HG03159 (cell line): Measurements from ENCODE around the gene KIF23.
"Not testable (repeated sequence)": the region's sequence is repeated elsewhere in the genome, so short reads cannot be mapped to it uniquely, and the experiment has no call there.

Experiments
- ATAC-seq: cut with Tn5 transposase; IDR thresholded peaks from one replicate; pipeline ENCODE4 v1.9.1; 2021; ENCODE audit warnings: mild to moderate bottlenecking, moderate library complexity; ENCODE audit not compliant: unreplicated experiment

KIF23 gene

DNA sequence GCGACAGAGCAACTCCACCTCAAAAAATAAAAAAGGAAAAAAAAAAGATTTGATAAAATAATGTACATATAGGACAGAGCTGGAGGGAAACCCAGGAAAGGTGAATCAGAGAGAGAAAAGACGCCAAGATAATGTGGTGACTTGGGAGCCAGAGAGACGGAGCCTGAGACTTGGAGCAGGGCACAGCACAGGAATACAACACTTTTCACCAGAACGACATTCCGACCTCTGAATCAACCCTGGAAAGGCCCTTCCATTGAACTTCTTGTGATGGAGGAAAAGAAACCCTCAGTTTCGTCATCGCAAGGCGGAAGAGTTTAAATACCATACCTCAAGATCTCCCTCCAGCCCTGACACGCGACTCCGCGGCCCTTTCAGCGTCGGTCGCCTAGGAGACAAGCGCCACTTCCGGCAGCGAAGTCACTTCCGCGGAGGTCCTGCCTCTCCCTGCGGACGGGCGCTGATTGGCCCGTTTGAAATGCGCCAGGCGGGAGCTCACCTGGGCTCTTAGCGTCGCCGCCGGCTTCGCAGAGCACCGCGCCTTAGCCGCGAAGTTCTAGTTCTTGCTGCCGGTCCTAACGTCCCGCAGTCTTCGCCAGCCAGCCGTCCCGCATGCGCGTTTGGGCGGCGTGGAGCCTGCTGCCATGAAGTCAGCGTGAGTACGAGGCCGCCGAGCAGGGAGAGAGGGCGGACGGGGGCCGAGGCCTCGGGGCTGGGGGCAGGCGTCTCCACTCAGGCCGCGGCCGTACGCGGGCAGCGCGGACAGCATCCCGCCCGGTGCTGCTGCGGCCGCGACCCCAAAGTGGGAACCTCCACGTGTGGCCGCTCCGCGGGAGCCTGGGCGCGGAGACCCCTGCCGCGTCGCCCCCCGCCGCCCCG lies at the start of gene KIF23:
Gene KIF23 (plus strand): TSS at position 528 of the 879 bp plus-strand sequence. CDS start 117 bp downstream, at position 645.
- peak; percentile 92 for ATAC-seq

DNA sequence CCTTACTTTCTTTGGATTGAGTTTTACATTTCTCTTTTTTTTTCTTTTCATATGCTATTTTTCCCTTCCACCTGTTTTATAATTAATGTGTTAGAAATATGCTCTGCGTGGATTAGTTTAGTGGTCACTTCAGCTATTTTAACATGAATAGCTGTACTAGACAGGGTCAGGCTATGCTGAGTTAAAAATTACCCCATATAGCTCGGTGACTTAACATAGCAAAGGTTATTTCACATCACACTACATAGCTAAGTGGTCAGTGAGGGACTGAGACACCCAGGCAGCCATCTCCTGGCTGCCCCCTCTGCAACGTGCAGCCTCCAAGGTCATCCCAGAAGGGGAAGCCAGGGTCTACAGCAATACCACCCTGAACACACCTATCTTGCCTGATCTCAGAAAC lies 46.9 kb upstream of the KIF23 start:
- ATAC-seq, result no peak

- ATAC-seq, result no peak
These were observed 44.5 kb upstream of the KIF23 start for GRCh38 chr15:69369631-69370030.

DNA sequence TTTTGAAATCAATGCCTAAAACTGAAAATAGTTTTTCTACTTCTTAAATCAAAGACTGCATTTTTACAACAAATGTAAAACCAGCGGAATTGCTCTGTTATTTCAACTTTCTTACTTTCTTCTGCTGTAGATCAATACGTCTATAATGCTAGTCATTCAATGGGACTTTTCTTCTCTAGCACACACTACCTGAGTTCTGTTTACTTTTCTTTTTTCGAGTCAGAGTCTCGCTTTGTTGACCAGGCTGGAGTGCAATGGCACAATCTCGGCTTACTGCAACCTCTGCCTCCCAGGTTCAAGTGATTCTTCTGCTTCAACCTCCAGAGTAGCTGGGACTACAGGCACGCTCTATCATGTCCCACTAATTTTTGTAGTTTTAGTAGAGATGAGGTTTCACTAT lies 40.7 kb upstream of the KIF23 start:
- no peak for ATAC-seq

DNA sequence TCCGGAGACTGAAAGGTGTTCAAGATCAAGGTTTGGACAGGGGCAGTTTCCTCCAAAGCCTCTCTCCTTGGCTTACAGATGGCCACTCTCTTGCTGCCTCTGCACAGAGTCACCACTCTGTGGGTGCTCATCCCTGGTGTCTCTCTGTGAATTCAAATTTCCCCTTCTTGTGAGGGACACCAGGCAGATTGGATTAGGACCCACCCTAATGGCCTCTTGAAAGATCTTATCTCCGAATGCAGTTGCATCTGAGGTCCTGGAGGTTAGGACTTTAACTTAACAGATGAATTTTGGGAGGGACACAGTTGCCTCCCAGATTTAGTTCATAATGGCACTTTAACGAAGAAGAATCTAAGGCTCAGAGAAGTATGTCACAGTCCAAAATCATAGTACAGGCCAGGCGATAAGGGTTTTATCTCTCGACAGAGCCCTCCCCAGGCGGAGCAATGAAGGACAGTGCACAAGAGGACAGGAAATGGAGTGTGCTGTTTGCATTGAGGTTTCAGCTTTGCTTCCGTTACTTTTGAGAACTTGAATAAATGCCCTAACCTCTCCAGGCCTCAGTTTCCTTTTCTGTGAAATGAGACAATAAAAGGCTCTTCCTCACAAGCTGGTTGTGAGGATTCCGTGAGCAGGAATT lies 38.9 kb upstream of the KIF23 start:
- ATAC-seq, result no peak

GRCh38 chr15:69377216-69377970 lies 36.8 kb upstream of the KIF23 start:
- ATAC-seq, result no peak

GRCh38 chr15:69380100-69380725 lies 33.9 kb upstream of the KIF23 start:
- ATAC-seq, result no peak

- ATAC-seq, result no peak
These were observed 33.4 kb upstream of the KIF23 start for GRCh38 chr15:69380726-69381105.

DNA sequence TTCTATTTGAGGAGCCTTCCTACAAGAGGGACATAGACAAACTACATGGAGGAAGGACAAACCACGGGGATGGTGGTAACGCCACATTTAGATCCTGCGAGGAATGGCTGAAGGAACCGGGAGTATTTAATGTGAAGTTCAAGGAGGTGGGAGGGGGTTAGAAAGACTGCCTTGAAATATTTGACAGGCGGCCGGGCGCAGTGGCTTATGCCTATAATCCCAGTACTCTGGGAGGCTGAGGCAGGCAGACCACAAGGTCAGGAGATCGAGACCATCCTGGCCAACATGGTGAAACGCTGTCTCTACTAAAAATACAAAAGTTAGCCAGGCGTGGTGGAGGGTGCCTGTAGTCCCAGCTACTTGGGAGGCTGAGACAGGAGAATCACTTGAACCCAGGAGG lies 32.0 kb upstream of the KIF23 start:
- ATAC-seq, result not testable (repeated sequence)

DNA sequence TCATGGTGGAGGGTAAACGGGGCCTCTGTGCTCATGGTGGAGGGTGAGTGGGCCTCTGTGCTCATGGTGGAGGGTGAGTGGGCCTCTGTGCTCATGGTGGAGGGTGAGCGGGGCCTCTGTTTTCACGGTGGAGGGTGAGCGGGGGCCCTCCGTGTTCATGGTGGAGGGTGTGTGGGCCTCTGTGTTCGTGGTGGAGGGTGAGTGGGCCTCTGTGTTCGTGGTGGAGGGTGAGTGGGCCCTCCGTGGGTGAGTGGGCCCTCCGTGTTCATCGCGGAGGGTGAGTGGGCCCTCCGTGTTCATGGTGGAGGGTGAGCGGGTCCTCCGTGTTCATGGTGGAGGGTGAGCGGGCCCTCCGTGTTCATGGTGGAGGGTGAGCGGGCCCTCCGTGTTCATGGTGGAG lies 30.1 kb upstream of the KIF23 start:
- ATAC-seq, result not testable (repeated sequence)

DNA sequence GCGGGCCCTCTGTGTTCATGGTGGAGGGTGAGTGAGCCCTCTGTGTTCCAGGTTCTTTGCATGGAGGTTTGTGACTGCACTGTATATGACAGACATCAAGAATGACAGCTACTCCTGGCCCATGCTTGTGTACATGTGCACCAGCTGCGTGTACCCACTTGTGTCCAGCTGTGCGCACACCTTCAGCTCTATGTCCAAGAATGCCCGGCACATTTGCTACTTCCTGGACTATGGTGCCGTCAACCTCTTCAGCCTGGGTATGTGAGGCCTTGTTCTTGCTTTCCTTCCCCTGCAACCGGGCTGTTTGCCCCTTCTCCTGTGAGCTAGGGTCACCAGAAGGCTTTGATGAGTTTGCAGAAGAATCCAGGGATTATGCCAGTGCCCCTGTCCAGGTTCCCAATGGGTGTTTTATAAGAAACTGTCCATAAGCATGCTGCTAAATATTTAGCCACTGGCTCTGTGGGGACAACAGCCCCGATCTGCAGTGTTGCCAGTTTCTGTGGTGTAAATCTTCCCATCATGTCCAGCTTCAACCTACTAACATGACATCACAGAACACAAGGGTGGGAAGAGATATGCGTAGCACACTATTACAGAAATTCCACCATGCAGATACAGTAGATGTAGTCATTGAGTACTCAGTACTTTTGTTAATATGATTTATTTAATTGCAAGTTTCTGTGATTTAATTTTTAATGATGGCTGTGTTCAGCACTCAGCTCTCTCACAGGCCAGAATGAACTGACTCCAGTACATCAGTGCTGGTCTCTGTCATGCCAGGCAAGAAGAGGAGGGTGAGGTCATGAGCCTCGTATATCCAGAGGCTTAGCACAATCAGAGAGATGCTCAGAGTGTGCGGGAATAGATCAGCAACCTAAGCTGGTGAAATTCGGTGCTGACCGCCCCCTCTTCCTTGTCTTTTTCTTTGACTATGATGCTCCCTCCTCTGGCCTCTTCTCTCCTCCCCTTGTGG lies 29.2 kb upstream of the KIF23 start:
- no peak for ATAC-seq

- no peak for ATAC-seq
These were observed 28.3 kb upstream of the KIF23 start for GRCh38 chr15:69385831-69386230.

DNA sequence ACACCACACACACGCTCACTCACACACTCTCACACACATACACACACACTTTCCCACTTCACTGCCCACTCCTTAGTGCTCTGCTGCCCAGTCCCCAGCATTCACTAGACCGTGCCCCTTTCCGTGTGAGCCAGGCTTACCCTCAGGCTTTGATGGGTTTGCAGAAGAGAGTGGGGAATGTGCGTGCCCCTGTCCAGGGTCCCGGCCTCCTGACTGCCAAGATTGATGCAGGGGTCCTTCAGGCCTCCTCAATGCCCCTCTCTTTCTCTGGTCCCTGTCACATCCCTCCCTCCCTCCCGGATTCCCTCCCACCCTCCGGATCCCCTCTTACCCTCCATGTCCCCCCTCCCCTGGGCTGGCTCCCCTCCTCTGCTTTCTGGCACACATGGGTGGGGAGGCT lies 27.9 kb upstream of the KIF23 start:
- ATAC-seq, result no peak

DNA sequence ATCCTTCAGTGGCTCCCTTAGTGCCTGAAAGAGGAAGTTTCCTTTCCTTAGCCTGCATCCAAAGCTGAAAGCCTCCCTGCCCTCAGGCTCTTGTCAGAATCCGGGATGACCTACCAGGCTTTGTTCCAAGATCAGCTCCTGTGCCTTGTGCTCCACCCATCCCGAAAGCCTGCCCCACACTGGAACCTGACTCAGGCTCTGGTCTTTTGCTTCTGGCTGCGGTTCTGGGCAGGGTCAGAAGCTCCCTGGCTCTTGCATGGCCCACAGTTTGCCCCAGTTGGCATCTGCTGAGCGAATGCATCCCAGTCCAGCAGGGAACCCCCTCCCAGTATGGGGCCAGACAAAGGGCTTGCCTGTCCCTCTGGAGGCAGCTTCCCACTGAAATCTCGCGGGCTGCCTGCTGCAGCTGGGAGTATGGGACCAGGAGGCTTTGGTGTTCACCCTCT lies 25.9 kb upstream of the KIF23 start:
- ATAC-seq, result no peak

GRCh38 chr15:69389426-69389825 lies 24.7 kb upstream of the KIF23 start:
- ATAC-seq, result no peak

DNA sequence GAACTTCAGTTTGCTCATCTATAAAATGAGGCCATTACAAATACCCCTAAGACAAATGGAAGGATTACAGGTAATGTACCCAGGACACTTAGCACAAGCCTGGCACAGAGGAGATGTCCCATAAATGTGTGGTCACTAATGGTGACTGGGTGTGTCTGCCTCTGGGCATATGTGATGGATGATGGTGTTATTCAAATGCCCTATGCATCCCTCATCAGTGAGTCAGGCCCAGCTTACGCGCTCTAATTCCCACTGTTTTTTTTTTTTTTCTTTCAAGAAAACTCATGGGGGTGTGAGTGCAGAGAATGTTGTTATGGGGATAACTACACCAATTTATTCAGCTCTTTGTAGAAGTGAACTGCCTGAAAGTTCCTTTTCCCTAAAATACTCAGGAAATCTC lies 23.6 kb upstream of the KIF23 start:
- no peak for ATAC-seq

DNA sequence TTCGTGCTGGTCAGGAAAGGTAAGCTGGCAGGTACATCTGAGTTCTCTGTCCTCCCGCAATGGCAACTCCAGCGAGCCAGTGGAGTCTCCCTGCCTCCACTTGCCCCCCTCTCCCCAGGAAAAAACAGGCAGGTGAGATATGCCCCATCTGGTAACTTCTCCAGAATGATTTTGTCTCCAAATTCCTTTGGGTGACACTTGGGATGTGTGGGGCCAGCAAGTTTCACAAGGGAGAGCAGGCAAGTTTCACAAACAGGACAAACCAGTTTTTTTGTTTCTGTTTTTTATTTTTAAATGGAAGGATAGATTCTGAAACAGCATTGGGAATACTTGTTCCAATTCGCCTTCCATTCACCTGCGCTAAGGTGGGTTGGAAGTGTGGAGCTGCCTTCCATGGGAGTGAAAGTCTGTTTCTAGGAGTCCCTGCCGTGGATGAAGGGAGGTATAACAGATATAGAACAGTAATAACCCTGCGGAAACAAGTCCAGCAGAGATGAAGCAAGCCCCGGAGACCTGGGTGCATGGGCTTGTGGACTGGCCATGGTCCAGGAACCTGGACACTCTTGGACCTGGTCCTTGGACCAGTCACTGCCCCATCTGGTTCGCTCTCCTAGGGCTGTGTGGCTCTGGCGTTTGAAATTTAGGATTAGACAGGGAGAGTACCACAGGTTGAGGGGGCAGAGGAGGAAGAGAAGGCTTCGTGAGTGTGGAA lies 22.9 kb upstream of the KIF23 start:
- ATAC-seq, result no peak

- no peak for ATAC-seq
These were observed 21.8 kb upstream of the KIF23 start for GRCh38 chr15:69392352-69392751.

DNA sequence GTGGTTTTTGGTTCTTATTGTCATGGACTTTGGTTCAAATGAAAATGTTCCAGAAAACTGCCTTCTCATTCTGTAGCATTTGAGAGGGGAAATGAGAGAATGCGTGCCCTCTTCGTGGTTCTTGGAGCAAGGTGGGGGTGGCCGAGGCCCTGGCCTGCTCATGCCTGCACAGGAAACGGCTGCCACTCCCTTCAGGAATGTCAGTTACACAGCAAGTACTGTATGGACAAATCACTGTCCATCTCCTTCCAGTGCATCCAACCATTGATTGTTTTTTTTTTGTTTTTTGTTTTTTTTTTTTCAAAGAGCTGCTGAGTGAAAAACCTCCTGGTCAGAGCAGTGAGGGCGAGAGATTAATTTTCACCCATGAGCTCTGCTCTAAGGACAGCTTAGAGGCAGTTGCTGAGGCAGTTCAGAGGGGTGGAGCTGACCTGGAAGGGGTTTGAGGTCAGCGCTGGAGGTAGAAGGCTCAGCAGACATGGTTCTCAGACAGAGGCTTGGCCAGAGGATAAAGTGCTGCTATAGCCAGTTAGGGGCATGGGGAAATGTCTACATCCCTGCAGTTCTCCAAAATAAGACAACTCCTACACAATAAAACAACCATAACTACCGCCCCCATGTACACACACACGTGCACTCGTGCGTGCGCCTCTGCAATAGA lies 20.2 kb upstream of the KIF23 start:
- no peak for ATAC-seq
